ENCODE data around the gene PRCP. TPM values are rescaled to one million over a fixed set of nuclear protein-coding genes. Genes with fewer than 3 reads are reported as not detected.
"Not testable (repeated sequence)": the region's sequence is repeated elsewhere in the genome, so short reads cannot be mapped to it uniquely, and the experiment has no call there.

Gene PRCP
- total RNA-seq, 1 experiment from 2014 or later: 7.0 TPM

- no peak for DNase-seq (ENCODE audit: low spot score)
These were observed 27.7 kb downstream of the PRCP start for GRCh38 chr11:82872377-82873150.

DNA sequence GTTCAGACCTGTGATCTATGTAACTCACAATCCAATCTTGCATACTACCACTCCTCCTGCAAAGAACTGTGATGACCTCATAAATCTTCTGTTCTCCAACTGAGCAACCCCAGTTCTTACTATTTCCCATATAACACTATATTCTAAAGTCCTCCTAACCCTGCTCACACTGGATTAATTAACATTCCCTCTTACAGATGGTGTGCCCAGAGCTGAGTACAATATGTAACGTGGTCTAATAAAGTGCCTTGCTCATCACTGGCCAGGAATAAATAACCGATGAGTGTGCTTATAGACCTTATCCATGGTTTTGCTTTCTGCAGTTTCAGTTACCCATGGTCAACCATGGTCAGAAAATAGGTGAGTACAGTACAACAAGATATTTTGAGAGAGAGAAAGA, 28.6 kb downstream of the PRCP start:
- no peak for DNase-seq (ENCODE audit: low spot score)

DNA sequence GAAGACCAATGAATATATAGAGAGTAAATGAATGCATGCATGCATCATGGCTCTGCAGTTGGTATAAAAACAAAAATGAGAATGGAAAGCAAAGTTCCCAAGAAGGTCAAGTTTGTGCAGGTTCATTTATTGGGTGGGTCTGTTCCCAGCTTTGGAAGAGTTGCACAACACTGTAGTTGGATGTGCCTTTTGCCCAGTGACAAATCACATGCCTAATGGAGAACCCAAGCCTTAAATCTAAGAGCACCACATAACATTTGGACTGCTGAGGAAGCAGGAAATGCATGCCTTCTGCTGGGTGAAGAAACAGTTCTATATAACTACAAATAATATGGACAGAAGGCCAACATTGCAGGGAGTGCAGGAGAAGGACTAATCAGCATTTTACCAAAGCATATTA, 30.6 kb downstream of the PRCP start:
- DNase-seq (ENCODE audit: low spot score): no peak

GRCh38 chr11:82867495-82868082, 32.6 kb downstream of the PRCP start:
- DNase-seq (ENCODE audit: low spot score): peak; percentile 90

DNA sequence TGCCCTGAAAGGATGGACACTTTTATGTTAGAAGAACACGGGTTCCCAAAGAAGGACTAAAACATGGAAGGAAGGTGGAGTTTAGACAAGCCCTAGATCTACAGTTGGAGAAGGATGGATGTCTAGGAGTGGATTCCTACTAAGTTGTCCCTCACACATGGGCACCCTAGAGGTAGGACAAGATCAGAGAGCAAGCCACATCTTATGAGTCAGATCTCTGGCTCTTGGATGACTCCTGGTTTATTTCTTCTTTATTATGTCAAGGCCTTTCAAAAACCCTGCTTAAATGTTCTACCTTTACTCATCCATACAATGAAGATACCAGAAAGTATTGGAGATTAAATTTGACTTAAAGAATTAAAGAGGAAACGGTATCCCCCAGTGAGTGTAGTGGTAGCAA, 34.4 kb downstream of the PRCP start:
- DNase-seq (ENCODE audit: low spot score): no peak

- peak; percentile 70 for DNase-seq (ENCODE audit: low spot score)
These were observed 36.0 kb downstream of the PRCP start for GRCh38 chr11:82864268-82864667.

GRCh38 chr11:82863209-82863608, 37.0 kb downstream of the PRCP start:
- DNase-seq (ENCODE audit: low spot score): no peak

- DNase-seq (ENCODE audit: low spot score): no peak
These were observed 37.9 kb downstream of the PRCP start for GRCh38 chr11:82862379-82862778.

DNA sequence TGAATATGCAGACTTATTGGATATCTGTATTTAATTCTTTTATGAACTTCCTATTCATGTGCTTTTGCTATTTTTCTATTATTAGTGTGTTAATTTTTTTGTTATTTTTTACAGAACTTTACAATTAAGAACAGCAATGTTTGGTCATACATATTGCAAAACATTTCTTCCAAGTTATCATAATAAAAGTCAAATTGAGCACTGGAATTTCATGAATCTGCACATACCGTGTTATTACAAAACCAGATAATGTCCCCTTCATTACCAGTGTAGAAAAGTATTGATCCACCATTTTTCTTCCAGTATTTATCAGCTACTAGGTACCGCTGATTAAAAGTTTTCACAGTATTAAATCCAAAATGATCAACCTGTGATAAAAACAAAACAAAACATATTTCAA, 40.5 kb downstream of the PRCP start:
- DNase-seq (ENCODE audit: low spot score): no peak

GRCh38 chr11:82858556-82859091, 41.6 kb downstream of the PRCP start:
- no peak for DNase-seq (ENCODE audit: low spot score)

- no peak for DNase-seq (ENCODE audit: low spot score)
These were observed 42.1 kb downstream of the PRCP start for GRCh38 chr11:82858133-82858532.

DNA sequence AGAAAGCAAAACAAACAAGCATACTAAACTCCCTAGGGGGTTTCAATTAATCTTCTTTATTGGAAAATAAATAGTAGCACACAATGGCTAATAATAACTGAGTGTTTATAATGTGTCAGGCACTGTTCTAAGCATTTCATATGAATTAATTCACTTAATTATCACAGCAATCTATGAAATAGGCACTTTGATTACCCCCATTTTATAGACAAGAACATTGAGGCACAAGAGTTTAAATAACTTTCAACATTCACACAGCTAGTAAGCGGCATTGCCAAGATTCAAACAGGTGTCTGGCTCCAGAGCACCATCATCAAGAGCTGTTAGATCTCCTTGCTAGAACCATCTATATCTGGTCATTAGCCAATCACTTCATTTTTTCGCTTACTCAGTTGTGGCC, 43.1 kb downstream of the PRCP start:
- DNase-seq (ENCODE audit: low spot score): no peak

- DNase-seq (ENCODE audit: low spot score): no peak
These were observed 44.6 kb downstream of the PRCP start for GRCh38 chr11:82855616-82856015.

DNA sequence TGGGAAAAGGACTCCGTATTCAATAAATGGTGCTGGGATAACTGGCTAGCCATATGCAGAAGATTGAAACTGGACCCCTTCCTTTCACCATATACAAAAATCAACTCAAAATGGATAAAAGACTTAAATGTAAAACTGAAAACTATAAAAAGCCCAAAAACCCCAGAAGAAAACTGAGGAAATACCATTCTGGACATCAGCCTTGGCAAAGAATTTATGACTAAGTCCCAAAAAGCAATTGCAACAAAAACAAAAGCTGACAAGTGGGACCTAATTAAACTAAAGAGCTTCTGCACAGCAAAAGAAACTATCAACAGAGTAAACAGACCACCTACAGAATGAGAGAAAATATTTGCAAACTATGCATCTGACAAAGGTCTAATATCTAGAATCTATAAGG, 45.3 kb downstream of the PRCP start:
- DNase-seq (ENCODE audit: low spot score): not testable (repeated sequence)

GRCh38 chr11:82854242-82854641, 46.0 kb downstream of the PRCP start:
- DNase-seq (ENCODE audit: low spot score): no peak

GRCh38 chr11:82848829-82849228, 51.4 kb downstream of the PRCP start:
- DNase-seq (ENCODE audit: low spot score): no peak

DNA sequence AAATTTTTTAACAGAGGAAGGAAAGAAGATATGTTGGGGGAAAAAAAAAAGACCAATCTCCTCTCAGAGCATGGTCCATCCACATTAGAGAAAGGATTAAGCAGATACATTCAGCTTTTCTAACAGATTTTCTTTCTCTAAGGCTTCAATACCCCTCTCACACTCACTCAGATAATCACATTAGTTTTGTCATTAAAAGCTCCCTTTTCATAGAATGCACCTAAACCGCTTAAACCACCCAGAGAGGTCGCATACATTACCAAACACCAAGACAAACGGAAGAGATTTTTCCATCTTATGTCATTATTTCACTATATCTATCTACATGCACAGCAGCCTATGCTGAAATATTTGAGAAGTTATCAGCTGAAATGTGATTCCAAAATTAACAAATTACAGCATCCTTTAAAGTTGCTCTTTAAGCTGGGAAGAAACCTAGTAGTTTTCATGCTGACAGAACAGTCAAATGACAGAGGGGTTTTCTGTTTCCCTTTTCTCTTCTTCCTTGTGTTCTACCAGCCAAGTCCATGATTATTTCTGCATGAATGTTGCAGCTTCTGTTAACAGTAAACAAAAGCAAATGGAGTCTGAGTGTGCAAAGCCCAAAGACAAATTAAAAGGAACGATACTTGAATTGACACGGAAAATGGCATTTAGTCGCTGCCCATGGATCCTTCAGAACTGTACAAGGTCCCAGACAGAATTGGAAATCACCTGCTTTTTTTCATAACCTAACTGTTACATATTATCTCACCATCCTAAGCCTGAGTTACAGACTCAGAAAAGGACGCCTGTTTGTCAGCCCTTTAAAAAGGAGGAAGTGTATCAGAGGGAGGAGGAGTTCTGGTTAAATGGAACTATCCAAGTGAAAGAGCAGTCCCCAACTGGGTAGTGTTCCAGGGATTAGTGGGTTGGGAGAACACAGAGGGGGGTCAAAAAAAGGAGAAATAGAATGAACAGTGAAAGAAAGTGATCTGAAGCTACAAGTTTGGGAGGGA, 54.6 kb downstream of the PRCP start:
- no peak for DNase-seq (ENCODE audit: low spot score)

- no peak for DNase-seq (ENCODE audit: low spot score)
These were observed 57.0 kb downstream of the PRCP start for GRCh38 chr11:82843057-82843795.

GRCh38 chr11:82842019-82842418, 58.2 kb downstream of the PRCP start:
- no peak for DNase-seq (ENCODE audit: low spot score)

DNA sequence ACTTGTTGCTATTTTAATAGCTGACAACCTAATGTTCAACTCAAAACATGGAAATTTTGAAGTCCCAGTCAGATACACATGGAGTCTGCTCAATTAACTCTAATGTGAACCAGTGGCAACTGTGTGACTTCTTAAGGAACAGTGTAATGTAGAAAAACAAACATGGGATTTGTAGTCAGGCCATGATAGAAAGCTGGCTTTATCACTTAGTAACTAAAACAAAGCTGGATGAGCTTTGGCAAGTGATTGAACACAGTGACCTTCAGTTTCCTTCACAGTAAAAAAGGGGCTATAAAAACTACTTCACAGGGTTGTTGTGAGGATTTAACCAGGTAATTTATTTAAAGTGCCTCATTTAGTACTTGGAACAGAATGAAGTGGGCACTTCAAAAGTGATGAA, 62.6 kb downstream of the PRCP start:
- no peak for DNase-seq (ENCODE audit: low spot score)

DNA sequence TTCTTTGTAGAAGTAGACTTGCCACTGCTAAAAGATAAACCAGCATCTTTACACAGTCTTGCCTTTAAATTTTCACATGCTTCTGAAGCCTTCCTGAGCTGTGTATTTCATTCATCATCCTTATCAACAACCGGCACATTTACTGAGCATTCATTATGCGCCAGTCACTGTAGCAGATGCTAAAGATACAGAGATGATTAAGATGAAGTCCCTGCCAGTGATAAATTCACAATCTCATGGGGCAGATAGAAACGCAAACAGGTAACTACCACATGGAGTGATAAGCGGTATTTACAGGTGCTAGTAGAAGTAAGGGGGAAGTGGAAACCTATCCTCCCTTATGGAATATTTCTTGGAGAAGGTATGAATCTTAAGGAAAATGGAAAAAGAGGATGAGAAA, 67.2 kb downstream of the PRCP start:
- DNase-seq (ENCODE audit: low spot score): no peak
